SK-N-SH (cell line): ENCODE measurements around the gene SLC6A3.

Source experiments
- RFX5 ChIP-seq: IDR thresholded peaks from 2 replicates; pipeline ENCODE4 v1.6.1; 2012; ENCODE audit warnings: mild to moderate bottlenecking, improper control_type of control experiment, low read length
- SIN3A ChIP-seq: IDR thresholded peaks from 2 replicates; pipeline ENCODE4 v1.6.1; 2012; ENCODE audit warnings: low read depth, mild to moderate bottlenecking, low read length, moderate library complexity, borderline replicate concordance
- TF ChIP-seq, protein P1 (sequence below): IDR thresholded peaks from 2 replicates; pipeline ENCODE4 v1.6.1; 2012; ENCODE audit warnings: mild to moderate bottlenecking, low read depth, low read length, moderate library complexity
- TF ChIP-seq, protein P2 (sequence below): fragments of 200-600 bp; sonication (generic); IDR thresholded peaks from 2 replicates; pipeline ENCODE4 v1.6.1; 2017; ENCODE audit warnings: antibody characterized with exemption, mild to moderate bottlenecking, moderate library complexity
- TF ChIP-seq, protein P3 (sequence below): fragments of 150-350 bp; IDR thresholded peaks from 2 replicates; pipeline ENCODE4 v1.6.1; 2017; ENCODE audit warnings: antibody characterized with exemption, low read length, low read depth, borderline replicate concordance

DNA sequence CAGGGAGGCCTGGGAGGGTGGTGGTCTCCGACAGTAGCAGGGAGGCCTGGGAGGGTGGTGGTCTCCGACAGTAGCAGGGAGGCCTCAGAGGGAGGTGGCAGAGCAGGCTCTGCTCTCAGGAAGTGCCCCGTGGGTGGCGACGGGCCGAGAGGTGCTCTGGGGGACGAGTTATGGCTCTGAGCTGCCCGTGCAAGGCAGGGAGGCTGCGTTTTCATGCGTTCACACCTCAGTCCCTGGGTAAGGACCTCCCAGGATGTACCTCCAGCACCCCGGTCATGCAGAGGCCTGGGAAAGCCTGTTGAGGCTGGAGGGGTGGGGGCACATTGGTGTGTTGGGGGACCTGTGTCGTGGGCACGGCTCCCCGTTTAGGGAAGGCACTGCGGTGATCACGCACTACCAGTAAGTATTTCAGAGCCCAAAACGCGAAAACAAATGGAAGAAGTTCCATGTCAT is 63.0 kb downstream of the SLC6A3 start:
- TF ChIP-seq, protein P1, sequence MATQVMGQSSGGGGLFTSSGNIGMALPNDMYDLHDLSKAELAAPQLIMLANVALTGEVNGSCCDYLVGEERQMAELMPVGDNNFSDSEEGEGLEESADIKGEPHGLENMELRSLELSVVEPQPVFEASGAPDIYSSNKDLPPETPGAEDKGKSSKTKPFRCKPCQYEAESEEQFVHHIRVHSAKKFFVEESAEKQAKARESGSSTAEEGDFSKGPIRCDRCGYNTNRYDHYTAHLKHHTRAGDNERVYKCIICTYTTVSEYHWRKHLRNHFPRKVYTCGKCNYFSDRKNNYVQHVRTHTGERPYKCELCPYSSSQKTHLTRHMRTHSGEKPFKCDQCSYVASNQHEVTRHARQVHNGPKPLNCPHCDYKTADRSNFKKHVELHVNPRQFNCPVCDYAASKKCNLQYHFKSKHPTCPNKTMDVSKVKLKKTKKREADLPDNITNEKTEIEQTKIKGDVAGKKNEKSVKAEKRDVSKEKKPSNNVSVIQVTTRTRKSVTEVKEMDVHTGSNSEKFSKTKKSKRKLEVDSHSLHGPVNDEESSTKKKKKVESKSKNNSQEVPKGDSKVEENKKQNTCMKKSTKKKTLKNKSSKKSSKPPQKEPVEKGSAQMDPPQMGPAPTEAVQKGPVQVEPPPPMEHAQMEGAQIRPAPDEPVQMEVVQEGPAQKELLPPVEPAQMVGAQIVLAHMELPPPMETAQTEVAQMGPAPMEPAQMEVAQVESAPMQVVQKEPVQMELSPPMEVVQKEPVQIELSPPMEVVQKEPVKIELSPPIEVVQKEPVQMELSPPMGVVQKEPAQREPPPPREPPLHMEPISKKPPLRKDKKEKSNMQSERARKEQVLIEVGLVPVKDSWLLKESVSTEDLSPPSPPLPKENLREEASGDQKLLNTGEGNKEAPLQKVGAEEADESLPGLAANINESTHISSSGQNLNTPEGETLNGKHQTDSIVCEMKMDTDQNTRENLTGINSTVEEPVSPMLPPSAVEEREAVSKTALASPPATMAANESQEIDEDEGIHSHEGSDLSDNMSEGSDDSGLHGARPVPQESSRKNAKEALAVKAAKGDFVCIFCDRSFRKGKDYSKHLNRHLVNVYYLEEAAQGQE, result no peak
- TF ChIP-seq RFX5 (no peak), SIN3A (no peak)
- TF ChIP-seq, protein P2, sequence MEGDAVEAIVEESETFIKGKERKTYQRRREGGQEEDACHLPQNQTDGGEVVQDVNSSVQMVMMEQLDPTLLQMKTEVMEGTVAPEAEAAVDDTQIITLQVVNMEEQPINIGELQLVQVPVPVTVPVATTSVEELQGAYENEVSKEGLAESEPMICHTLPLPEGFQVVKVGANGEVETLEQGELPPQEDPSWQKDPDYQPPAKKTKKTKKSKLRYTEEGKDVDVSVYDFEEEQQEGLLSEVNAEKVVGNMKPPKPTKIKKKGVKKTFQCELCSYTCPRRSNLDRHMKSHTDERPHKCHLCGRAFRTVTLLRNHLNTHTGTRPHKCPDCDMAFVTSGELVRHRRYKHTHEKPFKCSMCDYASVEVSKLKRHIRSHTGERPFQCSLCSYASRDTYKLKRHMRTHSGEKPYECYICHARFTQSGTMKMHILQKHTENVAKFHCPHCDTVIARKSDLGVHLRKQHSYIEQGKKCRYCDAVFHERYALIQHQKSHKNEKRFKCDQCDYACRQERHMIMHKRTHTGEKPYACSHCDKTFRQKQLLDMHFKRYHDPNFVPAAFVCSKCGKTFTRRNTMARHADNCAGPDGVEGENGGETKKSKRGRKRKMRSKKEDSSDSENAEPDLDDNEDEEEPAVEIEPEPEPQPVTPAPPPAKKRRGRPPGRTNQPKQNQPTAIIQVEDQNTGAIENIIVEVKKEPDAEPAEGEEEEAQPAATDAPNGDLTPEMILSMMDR, result no peak
- TF ChIP-seq, protein P3, sequence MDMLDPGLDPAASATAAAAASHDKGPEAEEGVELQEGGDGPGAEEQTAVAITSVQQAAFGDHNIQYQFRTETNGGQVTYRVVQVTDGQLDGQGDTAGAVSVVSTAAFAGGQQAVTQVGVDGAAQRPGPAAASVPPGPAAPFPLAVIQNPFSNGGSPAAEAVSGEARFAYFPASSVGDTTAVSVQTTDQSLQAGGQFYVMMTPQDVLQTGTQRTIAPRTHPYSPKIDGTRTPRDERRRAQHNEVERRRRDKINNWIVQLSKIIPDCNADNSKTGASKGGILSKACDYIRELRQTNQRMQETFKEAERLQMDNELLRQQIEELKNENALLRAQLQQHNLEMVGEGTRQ, result no peak
